ENCODE results near the gene CPNE4. TPM values are rescaled to one million over a fixed set of nuclear protein-coding genes. Genes with fewer than 3 reads are reported as not detected.
"Not testable (repeated sequence)": the region's sequence is repeated elsewhere in the genome, so short reads cannot be mapped to it uniquely, and the experiment has no call there.

The CPNE4 gene
- total RNA-seq, 1 donor: not detected

GRCh38 chr3:131899021-131899420 is 135.8 kb downstream of the CPNE4 start:
- DNase-seq (ENCODE audit: low read depth): no peak
- no peak overlapping the region for H3K4me3 ChIP-seq (ENCODE audit: low read depth, low read length)
- no peak for TF ChIP-seq CTCF (IDR thresholded peaks at IDR 0.05; ENCODE audit: insufficient read depth, low read length)

GRCh38 chr3:131898346-131898745 is 136.5 kb downstream of the CPNE4 start:
- H3K4me3 ChIP-seq (ENCODE audit: low read depth, low read length): no peak overlapping the region
- TF ChIP-seq CTCF (IDR thresholded peaks at IDR 0.05; ENCODE audit: insufficient read depth, low read length): no peak
- DNase-seq (ENCODE audit: low read depth): no peak

- DNase-seq (ENCODE audit: low read depth): no peak
- TF ChIP-seq CTCF (IDR thresholded peaks at IDR 0.05; ENCODE audit: insufficient read depth, low read length): no peak
- H3K4me3 ChIP-seq (ENCODE audit: low read depth, low read length): no peak overlapping the region
Observed at GRCh38 chr3:131896285-131896684, 138.5 kb downstream of the CPNE4 start.

GRCh38 chr3:131895766-131896165 is 139.0 kb downstream of the CPNE4 start:
- DNase-seq (ENCODE audit: low read depth): no peak
- TF ChIP-seq CTCF (IDR thresholded peaks at IDR 0.05; ENCODE audit: insufficient read depth, low read length): no peak
- H3K4me3 ChIP-seq (ENCODE audit: low read depth, low read length): no peak overlapping the region

- DNase-seq (ENCODE audit: low read depth): peak; percentile 9
- no peak for TF ChIP-seq CTCF (IDR thresholded peaks at IDR 0.05; ENCODE audit: insufficient read depth, low read length)
- H3K4me3 ChIP-seq (ENCODE audit: low read depth, low read length): no peak overlapping the region
Observed at GRCh38 chr3:131892331-131892730, 142.5 kb downstream of the CPNE4 start.

- not testable (repeated sequence) for H3K4me3 ChIP-seq (ENCODE audit: low read depth, low read length); DNase-seq (ENCODE audit: low read depth)
Observed at GRCh38 chr3:131885871-131886270, 148.9 kb downstream of the CPNE4 start.

GRCh38 chr3:131883711-131884407 is 151.0 kb downstream of the CPNE4 start:
- H3K4me3 ChIP-seq (ENCODE audit: low read depth, low read length): no peak overlapping the region
- DNase-seq (ENCODE audit: low read depth): no peak
- TF ChIP-seq CTCF (IDR thresholded peaks at IDR 0.05; ENCODE audit: insufficient read depth, low read length): no peak
